Fibroblast of the aortic adventitia (primary cell): ENCODE results near the gene NKAIN1. TPM values are rescaled to one million over a fixed set of nuclear protein-coding genes. Genes with fewer than 3 reads are reported as not detected.
"Not testable (repeated sequence)": the region's sequence is repeated elsewhere in the genome, so short reads cannot be mapped to it uniquely, and the experiment has no call there.

ENCODE experiments used
- DNase-seq: peaks from one replicate; pipeline ENCODE4 v3.0.0-alpha.2; 2010; ENCODE audit warnings: low read depth
- H3K4me3 ChIP-seq: 2 replicates; pipeline ENCODE4 v1.5.1; 2011; ENCODE audit warnings: low read depth, mild to moderate bottlenecking, control low read depth, low read length, moderate library complexity
- total RNA-seq: library from RNA; depleted of rRNA; stranded (reverse); fragments of >200 nt; gene quantifications from 2 replicates; pipeline ENCODE4 v1.2.3, GENCODE V29; 2012; ENCODE audit warnings: low replicate concordance
- TF ChIP-seq, protein P1 (sequence below): IDR thresholded peaks from 2 replicates; pipeline ENCODE4 v1.5.1; 2011; ENCODE audit warnings: mild to moderate bottlenecking, low read length, control low read depth, inconsistent platforms; ENCODE audit not compliant: insufficient read depth

The NKAIN1 gene
- total RNA-seq, 1 donor, result 0.36 TPM

GRCh38 chr1:31263408-31263807 is 23.7 kb upstream of the NKAIN1 start:
- no peak overlapping the region for H3K4me3 ChIP-seq
- no peak for DNase-seq
- TF ChIP-seq, protein P1, sequence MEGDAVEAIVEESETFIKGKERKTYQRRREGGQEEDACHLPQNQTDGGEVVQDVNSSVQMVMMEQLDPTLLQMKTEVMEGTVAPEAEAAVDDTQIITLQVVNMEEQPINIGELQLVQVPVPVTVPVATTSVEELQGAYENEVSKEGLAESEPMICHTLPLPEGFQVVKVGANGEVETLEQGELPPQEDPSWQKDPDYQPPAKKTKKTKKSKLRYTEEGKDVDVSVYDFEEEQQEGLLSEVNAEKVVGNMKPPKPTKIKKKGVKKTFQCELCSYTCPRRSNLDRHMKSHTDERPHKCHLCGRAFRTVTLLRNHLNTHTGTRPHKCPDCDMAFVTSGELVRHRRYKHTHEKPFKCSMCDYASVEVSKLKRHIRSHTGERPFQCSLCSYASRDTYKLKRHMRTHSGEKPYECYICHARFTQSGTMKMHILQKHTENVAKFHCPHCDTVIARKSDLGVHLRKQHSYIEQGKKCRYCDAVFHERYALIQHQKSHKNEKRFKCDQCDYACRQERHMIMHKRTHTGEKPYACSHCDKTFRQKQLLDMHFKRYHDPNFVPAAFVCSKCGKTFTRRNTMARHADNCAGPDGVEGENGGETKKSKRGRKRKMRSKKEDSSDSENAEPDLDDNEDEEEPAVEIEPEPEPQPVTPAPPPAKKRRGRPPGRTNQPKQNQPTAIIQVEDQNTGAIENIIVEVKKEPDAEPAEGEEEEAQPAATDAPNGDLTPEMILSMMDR, result no peak

- not testable (repeated sequence) for H3K4me3 ChIP-seq, DNase-seq
Observed at GRCh38 chr1:31262393-31262792, 22.7 kb upstream of the NKAIN1 start.

- TF ChIP-seq, protein P1, result no peak
- no peak for DNase-seq
Observed at GRCh38 chr1:31261916-31262315, 22.2 kb upstream of the NKAIN1 start.

DNA sequence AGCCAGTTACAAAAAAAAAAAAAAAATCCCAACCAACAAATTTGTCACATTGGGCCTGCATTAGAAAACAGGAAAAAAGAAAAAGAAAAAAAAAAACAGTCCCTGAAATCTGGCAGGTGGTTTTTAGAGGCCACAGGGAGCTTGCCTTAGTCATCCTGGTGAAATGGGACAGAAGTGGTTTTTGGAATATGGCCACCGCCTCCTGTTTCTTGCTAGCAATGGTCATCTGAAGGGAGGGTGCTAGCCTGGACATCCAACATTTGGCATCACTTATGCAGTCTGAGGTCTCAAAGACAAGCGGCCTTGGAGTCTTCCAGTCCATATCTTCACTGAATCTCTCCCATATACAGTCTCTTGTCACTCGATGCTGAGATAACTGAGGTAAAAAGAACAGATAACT is 20.1 kb upstream of the NKAIN1 start:
- H3K4me3 ChIP-seq, result no peak overlapping the region
- TF ChIP-seq, protein P1, result no peak
- no peak for DNase-seq

More at GRCh38 chr1:31261916-31262315, 22.2 kb upstream of the NKAIN1 start:
- no peak overlapping the region for H3K4me3 ChIP-seq

DNA sequence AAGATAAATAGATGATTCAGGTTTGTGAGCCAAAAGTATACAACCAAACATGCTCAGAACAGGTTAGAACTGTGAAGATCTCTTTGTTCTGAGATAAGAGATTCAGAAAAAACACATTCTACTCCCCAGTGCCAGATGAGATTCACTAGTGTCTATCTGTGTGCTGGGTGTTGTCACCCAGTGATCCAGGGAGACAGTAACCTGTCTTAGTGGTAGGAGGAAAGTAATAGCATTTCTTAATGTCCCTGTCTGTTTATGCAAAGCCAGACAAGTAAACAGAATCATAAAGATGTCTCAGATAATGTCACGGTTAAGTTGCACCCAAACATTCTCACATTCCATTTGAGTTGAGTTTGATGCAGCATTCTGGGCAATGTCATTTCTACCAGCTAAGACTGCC is 18.9 kb upstream of the NKAIN1 start:
- no peak for DNase-seq
- TF ChIP-seq, protein P1, result no peak

DNA sequence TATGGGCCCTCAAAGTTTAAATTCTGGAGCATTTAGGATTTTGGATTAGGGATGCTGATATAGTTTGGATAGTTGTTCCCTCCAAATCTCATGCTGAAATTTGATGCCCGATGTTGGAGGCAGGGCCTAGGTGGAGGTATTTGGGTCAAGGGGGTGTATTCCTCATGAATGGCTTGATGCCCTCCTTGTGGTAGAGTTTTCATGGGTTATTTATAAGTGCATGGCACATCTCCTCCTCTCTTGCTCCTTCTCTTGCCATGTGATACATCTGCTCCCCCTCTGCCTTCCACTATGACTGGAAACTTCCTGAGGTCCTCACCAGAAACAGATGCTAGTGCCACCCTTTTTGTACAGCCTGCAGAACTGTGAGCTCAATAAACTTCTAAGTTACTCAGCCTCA is 17.5 kb upstream of the NKAIN1 start:
- no peak for DNase-seq
- TF ChIP-seq, protein P1, result no peak
- H3K4me3 ChIP-seq, result no peak overlapping the region

More for the DNA sequence above, 18.9 kb upstream of the NKAIN1 start:
- no peak overlapping the region for H3K4me3 ChIP-seq

GRCh38 chr1:31249854-31250253 is 10.2 kb upstream of the NKAIN1 start:
- TF ChIP-seq, protein P1, result no peak
- H3K4me3 ChIP-seq, result no peak overlapping the region
- no peak for DNase-seq
